Measurements from ENCODE around the gene GRM1.

GRM1 gene

DNA sequence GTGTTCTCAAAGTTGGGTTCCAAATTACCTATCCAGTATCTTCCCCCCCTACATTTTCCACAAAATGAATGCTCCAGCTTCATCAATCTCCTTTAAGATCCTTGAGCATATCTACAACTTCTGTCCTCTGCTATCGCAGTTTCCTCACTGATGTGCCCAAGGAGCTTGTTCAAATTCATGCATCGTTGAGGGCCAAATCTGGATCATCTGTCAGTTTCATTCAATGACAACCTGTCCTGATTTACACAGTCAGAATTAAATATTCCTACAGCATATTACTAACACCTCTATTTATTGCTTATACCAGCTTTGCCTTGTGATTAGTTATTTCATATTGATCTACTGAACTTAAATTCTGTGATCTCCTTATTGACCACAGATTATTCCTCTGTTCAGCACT lies 68.7 kb downstream of the GRM1 start:
- no peak for DNase-seq (ENCODE audit: low spot score)

DNA sequence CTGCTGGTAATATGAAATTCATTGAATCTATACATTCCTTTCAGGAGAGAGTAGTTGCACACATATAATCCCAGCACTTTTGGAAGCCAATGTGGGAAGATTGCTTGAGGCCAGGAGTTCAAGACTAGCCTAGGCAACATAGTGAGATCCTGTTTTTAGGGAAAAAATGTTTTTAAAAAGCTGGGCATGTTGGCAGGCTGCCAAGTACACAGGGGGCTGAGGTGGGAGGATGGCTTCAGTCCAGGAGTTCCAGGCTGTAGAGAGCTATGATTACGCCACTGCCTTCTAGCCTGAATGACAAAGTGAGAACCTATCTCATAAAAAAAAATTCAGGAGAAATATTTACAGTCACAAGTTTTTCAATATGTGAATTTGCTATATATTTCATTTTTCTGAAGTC lies 71.9 kb downstream of the GRM1 start:
- no peak for DNase-seq (ENCODE audit: low spot score)

DNA sequence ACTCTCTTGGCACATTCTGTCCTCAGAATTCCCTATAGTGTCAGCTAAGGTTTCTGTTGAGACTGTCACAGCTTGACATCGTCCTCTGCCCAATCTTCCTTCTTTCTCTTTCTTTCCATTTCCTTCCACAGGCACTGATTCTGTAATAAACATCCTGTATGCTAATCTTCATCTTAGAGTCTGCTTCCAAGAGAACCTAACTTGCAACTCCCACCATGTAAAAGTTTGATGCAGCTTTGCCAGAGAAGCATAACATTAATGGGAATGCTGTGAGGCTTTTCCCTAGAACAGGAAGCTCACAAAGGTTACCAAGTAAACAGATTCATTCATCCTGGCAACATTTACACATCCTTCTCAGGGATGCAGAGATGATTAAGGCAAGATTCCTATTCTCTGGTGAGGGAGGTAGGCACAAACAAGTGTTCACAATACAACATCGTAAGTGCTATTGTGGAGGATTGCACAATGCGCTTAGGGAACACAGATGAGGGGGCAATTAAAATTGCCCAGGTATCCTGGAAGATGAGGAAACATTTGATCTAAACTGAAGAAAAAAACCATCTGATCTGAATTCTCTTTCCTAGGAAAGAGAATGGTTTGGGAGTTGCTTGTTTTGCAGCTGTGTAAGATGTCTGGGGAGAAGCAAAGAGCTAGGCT lies 74.7 kb downstream of the GRM1 start:
- DNase-seq (ENCODE audit: low spot score): no peak

DNA sequence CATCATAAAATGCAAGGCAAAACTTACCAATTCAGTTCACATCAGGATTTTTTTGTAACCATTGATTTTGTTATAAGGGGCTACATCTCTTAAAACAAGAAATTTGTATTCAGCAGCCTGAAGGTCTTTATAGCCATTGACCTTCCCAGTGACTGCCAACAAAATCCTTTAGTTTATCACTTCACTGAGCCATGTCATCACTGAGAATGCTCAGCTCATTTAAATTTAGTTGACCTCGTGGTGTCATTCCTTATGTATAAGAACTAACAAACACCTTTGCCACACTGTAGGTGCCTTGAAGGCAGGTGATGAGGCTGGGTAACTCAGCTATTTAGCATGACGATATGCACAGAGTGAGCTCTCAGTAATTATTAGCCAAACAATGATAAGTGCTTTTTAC lies 77.7 kb downstream of the GRM1 start:
- no peak for DNase-seq (ENCODE audit: low spot score)

DNA sequence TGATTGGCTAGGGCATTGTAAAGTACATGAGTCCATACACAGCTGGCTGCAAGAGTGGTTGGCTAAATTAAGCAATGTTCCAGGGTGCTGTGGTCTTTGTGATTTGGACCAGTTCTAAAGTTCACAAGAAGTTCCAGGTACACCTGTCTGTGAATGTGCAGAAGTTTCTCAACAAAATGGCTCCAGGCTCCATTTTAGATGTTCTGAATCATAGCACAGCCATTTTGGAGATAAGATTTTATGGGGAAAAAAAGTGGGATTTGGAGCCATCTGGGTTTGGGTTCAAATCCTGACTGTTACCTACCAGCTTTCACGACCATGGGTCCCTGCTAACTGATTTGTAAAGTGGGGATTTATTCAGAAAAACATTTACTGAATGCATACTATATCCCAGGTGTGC lies 82.1 kb downstream of the GRM1 start:
- no peak for DNase-seq (ENCODE audit: low spot score)

DNA sequence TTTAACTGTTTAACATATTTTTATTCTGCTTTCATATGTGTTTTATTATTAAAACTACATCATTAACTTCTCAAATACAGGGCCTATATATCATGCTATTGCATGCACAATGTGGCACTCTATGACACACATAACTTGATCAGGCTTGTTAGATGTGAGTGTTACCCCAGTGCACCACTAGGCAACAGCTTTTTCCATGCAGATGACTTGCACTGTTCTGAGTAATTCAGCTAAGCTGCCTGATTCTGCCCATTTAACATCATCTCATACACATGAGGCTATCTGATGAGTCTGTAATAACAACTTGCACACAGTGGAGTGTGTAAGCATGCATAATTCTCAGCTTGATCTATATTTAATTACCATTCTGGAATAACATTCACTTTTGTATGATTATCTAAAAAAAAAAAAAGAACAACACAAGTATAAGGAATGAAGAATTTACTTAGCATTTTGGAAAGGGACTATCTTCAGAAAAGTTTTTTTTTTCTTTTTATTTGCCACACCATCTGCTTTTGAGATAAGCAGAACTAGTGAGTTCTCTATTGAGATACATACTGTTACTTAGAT lies 83.1 kb downstream of the GRM1 start:
- DNase-seq (ENCODE audit: low spot score): no peak

DNA sequence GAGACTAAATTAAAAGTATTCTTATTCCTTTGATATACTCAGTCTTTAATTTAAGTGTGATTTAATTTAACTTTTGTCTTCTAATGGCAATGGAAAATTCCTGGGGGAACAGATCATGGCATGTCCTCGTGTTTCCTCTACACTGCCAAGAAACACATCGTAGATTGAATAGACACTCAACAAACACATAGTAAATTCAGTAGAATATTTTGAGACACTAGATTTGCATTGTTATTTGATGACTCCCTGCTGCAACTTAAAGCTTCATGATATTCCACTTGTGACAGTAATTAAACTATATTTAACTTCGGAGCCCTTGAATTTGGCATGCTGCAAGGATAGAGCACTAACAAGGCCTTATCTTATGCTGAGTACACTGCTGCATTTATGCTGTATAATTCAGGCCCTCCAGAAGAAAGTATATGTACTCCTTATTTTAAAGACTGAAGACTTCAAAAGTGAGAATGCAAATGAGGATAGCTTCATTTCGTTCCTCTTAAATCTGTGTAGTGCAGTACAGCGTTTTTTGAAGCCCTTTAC lies 84.3 kb downstream of the GRM1 start:
- no peak for DNase-seq (ENCODE audit: low spot score)

DNA sequence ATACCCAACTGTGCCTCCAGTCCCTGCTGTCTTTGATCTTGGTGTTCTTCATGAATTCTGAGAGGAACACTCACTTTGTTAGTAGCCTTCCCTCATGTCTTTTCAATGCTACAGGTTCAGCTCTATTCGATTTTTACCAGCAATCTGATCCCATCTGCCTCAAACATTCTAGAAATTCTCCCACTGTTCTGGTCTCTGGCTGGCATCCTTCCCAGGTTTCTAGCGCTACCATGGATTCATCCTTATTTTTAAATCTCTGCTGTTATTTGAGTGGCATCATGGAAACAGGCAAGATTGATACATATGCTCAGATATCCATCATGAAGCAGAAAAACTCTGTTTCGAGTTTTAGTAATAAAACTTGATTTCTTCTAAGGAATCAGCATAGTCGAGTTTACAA lies 94.8 kb downstream of the GRM1 start:
- no peak for DNase-seq (ENCODE audit: low spot score)

DNA sequence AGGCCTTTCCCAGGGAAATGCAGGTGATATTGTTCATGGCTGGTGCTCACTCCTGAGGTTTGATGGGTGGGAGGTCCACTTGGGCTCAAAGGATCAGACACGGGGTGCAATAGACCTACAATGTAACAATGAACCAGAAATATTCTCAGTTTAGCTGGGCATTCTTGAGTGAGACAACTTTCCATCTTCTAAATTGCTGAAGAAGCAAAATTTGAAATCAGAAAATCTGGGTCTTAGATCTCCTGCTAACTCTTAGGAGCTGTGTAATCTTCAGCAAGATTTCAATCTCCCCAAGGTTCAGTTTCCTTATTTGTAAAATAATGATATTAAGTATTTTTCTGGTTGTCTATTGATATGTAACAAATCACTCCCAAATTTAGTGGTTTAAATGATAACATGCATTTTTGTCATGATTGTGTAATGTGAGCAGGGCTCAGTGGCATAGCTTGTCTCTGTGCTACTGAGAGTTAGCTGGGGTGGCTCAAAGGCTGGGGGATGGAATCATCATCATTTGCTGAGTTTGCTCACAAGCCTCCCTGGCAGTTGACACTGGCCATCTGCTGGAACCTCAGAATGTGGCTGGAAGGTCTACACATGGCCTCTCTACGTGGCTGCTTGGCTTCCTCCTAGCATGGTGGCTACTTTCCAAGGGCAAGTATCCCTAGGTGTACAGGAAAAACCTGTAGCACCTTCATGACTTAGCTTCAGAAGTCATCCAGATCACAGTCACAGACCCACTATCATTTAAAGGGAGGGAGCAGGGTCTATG lies 98.8 kb downstream of the GRM1 start:
- no peak for DNase-seq (ENCODE audit: low spot score)

DNA sequence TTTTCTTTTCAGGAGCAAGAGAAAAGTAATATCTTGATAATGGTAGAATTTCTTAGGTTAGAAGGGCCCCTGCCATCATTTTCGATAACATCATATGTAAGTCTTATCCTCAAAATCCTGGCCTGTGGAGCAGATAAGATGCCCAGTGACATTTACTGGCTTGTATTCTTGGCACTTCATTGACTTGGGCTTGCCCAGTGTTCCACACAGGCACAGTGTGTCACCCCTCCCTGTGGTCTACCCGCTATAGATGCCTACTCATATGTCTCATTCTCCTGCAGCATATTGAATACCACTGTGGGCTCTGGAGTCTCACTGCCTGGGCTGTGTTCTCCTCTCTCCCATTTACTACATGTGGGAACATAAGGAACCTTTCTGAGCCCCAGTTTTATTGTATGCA lies 105.0 kb downstream of the GRM1 start:
- no peak for DNase-seq (ENCODE audit: low spot score)

DNA sequence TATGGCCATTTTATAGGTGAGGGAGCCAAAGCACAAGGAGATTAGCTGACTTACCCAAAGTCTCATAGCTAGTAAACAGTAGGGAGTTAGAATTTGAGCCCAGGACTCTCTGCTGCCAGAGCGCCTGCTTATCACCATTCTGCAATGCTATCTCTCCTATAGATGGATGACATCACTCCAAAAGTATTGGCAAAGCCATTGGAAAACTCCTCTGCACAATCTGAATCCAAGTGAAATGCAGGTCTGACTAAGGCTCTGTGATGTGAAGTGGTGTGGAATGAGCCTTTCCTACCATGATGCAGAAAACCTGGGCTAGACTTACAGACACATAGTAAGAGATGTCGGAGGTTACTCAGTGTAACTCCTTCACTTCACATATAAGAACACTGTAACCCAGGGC lies 106.3 kb downstream of the GRM1 start:
- DNase-seq (ENCODE audit: low spot score): no peak

DNA sequence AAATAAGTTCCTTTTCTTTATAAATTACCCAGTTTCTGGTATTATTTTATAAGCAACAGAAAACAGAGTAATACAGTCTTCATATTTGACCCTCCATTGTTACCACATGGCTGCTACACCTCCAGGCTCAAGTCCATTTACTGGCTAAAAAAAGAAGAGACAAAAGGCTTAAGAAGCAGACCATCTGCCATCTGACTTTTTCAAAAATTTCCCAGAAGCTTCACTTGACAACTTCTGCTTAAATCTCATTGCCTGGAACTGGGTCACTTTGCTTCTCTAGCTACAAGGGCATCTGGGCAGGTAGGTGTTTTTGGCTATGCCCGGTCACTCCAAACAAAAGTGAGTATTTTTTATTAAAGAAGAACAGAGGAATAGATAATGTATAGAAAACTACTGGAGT lies 118.0 kb downstream of the GRM1 start:
- no peak for DNase-seq (ENCODE audit: low spot score)

DNA sequence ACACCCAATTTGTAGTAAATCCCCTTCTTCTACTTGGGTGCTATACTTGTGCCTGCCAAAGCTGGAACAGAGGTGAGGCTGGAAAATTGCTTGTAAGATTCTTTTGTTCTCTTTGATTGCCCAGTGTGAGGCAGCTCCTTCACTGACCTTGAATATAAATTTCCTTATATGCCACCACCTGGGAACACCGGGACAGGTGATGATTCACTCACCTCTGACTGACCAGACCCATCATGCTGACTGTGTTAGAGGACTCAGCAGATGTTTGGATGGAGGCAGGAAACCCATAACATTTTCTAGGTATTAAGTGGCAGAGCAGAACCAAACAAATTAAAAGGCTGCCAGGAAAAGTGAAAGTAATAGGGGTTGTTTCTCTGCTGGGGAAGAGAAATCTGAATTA lies 120.9 kb downstream of the GRM1 start:
- DNase-seq (ENCODE audit: low spot score): no peak

DNA sequence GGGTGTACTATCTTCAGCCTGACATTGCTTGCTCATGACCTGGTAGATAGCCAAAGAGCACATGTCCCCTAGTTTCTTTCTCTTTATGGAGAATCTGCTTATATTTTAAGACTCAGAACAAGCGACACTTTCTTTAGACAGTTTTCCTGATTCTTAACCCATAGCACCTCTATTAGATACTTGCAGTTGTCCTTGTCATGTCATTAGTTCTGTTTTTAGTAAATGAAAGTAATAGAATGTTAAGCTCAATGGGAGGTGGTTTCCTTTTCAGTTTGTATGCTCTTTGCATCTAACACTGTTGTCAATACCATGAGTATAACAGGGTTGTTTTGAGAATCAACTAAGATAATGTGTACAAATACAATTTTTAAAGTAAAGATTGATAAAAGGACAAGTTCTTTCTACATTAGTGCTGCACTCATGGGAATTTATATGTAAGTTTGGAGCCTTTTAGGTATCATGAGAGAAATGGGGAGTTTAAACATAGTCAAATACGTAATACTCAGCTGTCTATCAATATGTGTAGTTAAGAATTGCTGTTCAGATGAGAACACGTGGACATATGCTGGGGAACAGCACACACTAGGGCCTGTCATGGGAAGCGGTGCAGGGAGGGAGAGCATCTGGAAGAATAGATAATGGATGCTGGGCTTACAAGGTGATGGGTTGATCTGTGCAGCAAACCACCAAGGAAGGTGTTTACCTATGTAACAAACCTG lies 124.3 kb downstream of the GRM1 start:
- DNase-seq (ENCODE audit: low spot score): no peak

DNA sequence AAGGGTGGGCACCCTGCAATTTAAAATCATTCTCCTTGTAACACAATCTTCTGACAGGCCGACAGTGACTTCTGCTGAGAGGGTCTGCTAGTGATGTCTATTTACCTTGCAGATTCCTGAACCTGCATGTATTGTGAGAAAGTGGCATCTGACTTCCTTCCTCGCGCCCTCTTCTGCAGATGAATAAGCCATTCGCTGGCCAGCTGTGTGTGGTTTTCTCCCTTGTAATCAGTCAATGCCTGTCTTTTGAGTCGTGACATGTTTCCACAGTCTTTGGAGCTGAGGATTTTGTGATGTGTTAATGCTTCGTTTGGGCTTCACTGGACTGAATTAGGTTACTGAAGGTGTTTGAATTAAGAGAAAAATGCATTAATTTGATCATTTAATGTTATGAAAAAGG lies 125.3 kb downstream of the GRM1 start:
- DNase-seq (ENCODE audit: low spot score): no peak

DNA sequence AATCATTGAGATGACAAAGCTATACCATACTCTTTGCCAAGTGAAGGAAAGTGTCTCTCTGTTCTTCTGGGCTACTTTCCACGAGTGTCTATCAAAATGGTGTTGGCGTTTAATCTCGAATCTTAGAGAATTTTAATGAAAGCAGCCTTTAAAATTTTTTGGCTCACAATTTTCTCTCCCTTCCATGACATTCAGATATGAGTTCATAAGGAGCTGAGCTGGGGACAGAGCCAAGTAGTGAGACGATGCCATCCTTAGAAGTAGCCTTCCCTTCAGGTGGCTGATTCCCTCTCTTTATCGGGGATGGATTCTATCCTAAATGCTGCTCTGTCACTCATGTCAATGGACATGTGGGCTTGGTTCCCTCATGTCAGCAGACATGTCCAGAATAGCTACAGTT lies 132.8 kb downstream of the GRM1 start:
- DNase-seq (ENCODE audit: low spot score): no peak

DNA sequence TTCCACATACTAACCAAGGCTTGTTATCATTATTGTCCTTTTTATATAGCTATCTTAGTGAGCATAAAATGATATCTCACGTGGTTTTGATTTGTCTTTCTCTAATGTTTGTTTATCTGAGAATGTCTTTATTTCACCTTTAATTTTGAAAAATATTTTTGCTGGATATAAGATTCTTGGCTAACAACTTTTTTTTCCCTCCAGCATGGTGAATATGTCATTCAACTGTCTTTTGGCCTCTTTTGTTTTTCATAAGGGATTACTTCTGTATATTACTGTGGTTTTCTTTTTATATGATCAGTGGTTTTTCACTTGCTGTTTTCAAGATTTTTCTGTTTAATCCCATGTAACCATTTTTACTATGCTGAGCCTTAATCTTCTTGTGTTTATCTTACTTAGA lies 141.0 kb downstream of the GRM1 start:
- no peak for DNase-seq (ENCODE audit: low spot score)

DNA sequence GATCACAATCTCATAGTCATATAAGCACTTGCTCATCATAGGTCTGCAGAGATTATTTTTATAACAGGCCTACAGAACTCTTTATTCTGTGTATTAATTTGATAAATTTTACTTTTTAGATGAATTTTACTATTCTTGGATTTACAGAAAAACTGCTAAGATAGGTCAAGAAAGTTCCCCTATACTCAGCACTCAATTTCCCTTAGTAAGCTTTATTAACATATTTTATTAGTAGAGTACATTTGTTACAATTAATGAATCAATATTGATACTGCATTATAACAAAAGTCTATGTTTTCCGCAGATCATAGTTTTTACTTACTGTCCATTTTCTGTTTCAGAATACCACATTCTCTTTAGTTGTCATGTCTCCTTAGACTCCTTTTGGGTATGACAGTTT lies 148.9 kb downstream of the GRM1 start:
- DNase-seq (ENCODE audit: low spot score): no peak

DNA sequence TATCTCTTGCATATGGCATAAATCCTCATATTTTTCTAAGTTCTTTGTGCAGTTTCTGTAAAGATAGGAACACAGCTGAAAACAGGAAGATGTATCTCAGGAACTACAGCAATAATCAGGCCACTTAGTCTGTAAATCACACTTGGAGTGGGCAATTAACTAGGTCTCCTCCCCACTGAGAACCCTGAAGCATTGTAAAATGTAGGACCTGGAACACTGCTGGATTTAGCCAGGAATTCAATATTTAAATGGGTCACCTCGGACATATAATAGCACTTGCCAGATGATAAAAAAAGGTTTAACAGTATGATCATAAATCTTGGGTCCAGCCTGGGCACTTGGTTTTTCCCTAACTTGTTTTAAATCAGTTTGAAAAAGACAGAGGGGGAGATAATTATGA lies 155.0 kb downstream of the GRM1 start:
- no peak for DNase-seq (ENCODE audit: low spot score)

DNA sequence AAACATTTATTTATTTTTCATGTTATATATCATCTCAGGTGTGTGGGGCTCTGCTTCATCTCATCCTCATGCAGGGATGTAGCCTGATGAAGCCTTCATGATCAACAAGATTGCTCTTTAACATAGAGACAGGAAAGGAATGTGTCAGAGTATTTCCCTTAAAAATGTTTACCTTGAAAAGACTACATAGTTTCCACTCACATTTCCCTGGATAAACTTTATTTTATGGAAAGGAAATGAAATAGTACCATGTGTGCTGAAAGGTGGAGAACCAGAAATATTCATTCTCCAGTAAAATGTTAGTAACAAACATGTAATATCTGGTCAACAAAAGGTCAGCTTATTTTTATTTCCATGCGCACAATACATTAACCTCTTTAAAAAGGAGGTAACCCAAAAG lies 155.8 kb downstream of the GRM1 start:
- DNase-seq (ENCODE audit: low spot score): no peak

DNA sequence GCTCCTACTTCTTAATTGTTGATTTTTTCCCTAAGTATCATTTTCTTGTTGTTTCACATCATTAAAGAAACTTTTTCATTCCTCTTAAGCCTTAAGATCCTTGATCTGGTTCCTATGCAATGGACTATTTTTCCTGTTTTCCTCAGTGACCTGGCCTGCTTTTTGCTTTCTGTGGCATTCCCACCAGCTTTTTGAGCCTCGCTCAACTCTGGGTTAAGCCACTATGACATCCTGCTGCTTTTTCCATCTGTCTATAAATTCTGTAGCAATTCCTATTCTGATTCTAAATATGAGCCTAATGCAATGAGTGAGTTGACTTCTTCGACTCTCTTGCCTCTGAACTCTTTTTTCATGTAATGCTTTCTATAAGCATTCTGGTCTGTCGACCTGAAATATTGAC lies 160.3 kb downstream of the GRM1 start:
- peak; percentile 18 for DNase-seq (ENCODE audit: low spot score)

DNA sequence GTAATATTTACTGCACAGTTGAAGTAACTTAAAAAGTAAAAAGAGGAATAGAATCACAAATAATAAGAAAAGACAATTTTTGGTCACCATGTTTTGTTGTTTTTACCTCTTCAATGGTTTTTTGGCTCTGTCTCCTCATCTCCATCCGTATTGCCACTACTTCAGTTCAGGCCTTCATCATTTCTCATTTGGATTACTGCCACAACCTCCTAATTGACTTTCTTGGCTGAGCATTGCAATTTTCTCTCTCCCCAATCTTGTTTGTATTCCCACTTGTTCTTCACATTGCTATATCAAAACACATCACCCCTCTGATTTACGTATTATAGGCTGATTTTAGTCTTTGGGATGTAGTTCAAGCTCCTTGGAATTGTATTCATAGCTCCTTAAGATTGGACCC lies 161.7 kb downstream of the GRM1 start:
- DNase-seq (ENCODE audit: low spot score): no peak

DNA sequence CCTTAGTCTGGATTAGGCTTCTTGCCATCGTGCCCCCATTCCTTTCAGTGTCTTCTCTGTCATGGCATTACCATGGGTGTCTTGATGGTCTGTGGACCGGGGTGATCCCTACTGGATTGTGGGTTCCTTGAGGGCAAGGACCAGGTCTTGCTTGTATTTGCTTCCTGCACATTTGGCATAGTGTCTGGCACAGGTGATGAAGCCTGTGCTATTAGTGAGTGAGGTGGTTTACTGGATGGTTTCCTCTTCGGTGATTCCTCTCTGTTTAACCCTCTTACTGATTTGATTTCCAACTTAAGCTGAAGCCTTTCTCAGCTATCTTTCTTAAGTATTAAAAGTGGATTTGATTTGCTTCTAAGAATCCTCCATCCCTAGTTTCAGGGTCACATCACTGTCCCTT lies 162.3 kb downstream of the GRM1 start:
- no peak for DNase-seq (ENCODE audit: low spot score)
